NCI-H2227 treated with DMSO at 0.1 percent for 48 hours (cell line): ENCODE results near the gene OBP2A.
"Not testable (repeated sequence)": the region's sequence is repeated elsewhere in the genome, so short reads cannot be mapped to it uniquely, and the experiment has no call there.

ENCODE experiments used
- DNase-seq: peaks from one replicate; lab custom pipeline; 2025; lab: John Stamatoyannopoulos, UW

The OBP2A gene

GRCh38 chr9:135526730-135527571 lies 19.0 kb upstream of the OBP2A start:
- no peak for DNase-seq

GRCh38 chr9:135528842-135529435 lies 17.0 kb upstream of the OBP2A start:
- DNase-seq, result not testable (repeated sequence)

- DNase-seq, result no peak
Measured at GRCh38 chr9:135530146-135530545, 15.8 kb upstream of the OBP2A start.

DNA sequence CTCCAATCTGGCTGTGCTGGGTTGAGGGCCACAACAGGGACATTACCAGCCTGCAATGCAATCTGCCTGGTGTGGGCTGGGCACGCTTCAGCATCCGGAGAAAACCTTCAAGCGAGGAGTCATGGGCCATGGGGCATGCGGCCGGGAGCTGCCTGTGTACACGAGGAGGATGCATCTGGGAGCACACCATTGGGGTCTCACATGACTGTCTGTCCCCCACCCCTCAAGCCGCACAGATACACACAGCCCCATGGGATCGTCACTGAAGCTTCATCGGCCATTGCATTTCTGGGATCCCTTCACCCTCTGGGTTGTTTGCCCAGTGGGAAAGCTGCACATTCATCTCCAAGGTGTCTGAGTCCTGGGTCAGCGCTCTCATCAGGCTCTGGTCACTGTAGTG lies 14.8 kb upstream of the OBP2A start:
- DNase-seq, result no peak

- no peak for DNase-seq
Measured at GRCh38 chr9:135533113-135533512, 12.8 kb upstream of the OBP2A start.

- DNase-seq, result no peak
Measured at GRCh38 chr9:135533674-135534073, 12.3 kb upstream of the OBP2A start.

DNA sequence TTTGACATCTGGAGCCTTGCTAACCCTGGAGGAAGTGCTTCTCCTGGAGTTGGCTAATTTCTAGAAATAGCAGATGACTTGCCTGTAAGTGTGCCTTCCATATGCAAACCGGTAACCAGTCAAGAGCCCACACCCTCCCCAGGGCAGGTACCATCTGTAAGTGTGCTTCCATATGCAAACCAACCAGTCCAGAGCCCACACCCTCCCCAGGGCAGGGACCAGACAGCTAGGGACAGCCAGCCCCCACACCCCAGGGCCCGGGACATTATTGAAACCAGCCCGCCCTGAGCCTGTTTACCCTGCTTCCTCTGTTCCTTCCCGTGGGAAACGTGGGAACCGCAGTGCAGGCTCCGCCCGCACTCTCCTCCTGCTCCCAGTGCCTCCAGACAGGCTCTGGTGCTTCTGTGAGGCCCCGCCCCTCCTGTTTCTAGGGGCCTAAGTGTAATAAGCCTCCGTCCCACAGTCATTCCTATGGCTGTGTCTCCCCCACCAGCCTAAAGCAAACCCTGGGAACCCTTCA lies 11.7 kb upstream of the OBP2A start:
- not testable (repeated sequence) for DNase-seq

- not testable (repeated sequence) for DNase-seq
Measured at GRCh38 chr9:135534826-135535225, 11.1 kb upstream of the OBP2A start.

DNA sequence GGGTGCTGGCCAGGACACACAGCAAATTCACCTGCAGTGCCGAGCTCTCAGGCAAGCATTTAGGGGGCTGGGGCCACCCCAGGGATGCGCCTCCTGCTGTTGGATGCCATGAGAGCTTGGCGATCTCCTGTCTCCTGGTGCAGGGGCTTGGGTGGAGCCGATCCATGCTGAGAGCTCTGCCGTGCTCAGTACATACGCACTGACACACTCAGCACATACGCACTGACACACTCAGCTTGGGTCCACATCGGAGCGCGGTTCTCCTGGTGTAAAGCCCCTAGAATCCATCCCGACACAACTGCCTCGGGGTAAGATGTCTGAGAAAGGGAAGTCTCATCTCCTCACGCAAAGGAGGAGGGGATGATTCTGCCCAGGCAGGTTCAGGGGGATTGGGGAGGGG lies 10.3 kb upstream of the OBP2A start:
- not testable (repeated sequence) for DNase-seq

GRCh38 chr9:135536216-135536615 lies 9.7 kb upstream of the OBP2A start:
- no peak for DNase-seq

DNA sequence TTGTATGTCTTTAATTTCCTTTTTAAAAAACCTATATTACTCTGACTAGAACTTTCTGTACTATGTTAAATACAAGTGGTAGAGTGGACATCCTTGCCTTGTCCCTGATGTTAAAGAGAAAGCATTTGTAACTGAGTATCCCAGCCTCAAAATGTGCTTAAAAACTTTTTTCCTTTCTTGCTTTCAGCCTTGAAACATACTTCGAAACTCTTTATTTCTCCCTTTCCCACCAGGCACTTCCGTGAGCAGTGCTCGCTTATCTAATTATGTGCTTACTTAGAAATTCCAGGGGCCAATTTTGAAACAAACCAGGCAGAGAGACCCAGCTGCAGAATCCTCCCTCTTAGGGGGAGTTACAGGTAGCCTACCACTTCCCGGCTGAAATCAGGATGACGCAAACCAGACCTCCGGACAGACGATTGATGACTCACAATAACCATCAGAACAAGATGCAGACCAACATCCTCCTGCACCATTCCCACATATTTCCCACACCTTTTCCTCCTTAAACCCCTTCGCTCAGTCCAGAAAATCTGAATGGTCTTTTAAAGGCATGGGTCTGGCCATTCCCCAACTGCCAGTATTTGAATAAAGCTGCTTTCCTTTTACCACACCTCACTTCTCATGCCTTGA lies 2.5 kb upstream of the OBP2A start:
- not testable (repeated sequence) for DNase-seq

GRCh38 chr9:135544981-135545635 lies 818 bp upstream of the OBP2A start:
- no peak for DNase-seq

DNA sequence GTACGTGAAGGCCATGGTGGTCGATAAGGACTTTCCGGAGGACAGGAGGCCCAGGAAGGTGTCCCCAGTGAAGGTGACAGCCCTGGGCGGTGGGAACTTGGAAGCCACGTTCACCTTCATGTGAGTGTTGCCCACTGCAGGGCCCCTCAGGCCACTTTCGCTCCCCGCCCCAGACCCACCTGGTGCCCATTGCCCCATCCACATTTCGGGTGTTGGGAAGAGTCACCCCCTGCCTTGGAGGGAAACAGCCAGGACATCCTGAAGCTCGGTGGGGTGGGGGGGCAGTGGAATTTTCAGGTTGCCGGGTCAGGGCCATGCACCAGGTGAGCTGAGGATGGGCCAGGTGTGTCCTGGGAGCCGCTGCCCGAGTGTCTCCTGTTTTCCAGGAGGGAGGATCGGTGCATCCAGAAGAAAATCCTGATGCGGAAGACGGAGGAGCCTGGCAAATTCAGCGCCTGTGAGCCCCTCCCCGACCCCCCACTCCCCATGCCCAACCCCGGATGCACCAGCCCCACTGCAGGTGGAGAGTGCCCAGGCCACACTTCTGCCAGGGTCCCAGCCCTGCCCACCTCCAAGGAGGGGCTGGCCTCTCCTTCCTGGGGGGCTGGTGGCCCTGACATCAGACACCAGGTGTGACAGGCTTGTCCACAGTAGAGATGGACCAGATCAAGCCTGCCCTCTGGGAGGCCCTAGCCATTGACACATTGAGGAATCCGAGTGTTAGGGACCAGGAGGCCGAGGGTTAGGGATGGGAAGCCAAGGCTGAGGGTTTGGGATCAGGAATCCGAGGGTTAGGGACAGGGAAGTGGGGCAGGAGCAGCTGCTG lies 1.1 kb downstream of the OBP2A start:
- DNase-seq, result not testable (repeated sequence)

- DNase-seq, result no peak
Measured at GRCh38 chr9:135547756-135548736, 2.1 kb downstream of the OBP2A start.

- DNase-seq, result not testable (repeated sequence)
Measured at GRCh38 chr9:135549478-135550343, 3.8 kb downstream of the OBP2A start.

DNA sequence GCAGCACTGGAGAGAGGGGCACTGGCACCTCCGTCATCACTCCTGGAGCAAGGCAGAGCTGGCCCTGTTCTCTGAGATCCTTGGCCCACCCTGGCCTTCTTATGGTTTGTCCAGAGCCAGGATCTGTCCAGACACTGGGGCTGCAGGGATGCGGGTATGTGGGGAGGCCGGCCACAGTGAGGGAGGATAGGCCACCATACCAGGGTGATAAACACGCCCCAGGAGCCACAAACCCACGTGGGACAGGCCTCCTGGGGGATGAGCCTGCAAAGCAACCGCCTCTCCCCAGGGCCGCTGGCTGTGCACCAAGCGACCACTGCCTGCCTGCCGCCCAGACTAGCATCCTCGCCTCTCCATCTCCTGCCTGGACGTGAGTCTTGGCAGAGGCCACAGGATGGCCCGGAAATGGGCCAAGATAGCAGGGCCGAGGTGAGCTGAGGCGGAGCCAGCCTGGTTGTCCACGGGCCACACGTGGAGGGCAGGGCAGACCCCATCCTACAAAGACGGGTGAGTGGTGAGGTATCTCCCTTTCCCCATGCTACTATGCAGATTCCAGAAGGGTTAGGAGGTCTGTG lies 4.5 kb downstream of the OBP2A start:
- DNase-seq, result no peak

GRCh38 chr9:135551031-135551430 lies 5.1 kb downstream of the OBP2A start:
- DNase-seq, result no peak

DNA sequence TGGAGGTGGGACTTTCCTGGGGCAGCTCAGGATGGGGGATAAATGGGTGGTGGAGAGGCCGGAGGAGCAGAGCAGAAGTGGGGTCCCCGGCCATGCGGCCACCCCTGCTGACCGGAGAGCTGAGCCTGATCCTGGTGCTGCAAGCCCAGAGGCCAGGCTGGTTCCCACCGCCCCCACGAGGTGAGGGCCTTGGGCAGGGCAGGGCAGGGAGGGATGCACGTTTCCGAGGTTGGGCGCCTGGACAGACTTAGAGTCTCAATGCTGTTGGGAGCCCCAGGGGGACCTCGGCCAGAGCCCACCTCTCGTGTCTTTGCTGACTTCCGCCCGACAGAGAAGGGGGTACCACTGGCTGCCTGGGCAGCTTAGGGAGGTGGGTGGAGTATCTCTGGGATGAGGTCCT lies 5.5 kb downstream of the OBP2A start:
- no peak for DNase-seq
